ENCODE data around the gene GCGR.

- no peak for TF ChIP-seq HCFC1 (IDR thresholded peaks at IDR 0.05; ENCODE audit: low read depth, low read length)
- no peak for TF ChIP-seq TEAD2 (CRISPR knock-in tag; IDR thresholded peaks at IDR 0.05)
- no peak for TF ChIP-seq JUND (CRISPR knock-in tag; IDR thresholded peaks at IDR 0.05)
- no peak for TF ChIP-seq TCF7L2 (IDR thresholded peaks at IDR 0.05; ENCODE audit: low read depth, low read length)
- TF ChIP-seq ZNF629 (CRISPR knock-in tag; conservative IDR thresholded peaks at IDR 0.05), result no peak
Observed at GRCh38 chr17:81807839-81808238, 3.9 kb downstream of the GCGR start.

All from HepG2 (cell line).